Measurements from ENCODE around the gene IRF5. TPM values are rescaled to one million over a fixed set of nuclear protein-coding genes. Genes with fewer than 3 reads are reported as not detected.

IRF5 gene
- total RNA-seq, 2 donors from 2014 or later: 0.31 to 0.53 TPM

DNA sequence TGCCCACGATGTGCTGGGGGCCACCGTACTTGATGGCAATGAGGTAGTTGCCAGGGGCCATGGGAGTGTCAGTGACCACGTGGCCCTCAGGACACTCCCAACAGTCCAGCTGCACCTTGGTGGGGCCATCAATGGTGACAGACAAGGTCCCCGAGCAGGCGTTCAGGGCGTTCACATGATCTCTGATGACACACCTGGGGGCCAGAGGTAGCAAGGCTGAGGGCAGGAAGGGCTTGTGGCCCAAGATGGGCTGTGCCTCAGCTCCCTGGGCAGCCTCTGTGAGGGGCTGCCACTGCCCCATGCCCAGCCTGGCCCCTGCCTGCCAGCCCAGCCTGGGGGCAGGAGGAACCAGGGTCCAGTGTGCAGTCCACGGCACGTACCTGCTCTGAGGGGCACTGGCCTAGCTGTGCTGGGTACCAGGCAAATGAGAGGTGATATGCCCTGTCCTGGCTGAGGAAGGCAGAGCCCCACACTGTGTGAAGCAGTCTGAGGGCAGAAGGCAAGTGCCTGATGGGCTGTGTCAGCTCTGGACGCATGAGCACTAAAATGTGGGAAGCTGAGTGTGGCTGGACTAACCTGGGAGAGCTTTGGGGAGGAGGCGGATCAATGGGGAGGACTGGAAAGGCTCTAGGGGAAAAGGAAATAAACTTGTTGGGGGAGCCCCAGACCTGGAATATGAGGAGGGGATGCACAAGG is 23.7 kb upstream of the IRF5 start:
- DNase-seq: peak; percentile 38
- Histone ChIP-seq H3K4me1 (ENCODE audit: control insufficient read depth, insufficient read depth, low read length) (peaks cover 7% of the 10 kb centered on the region), H3K9ac (ENCODE audit: extremely low read depth, low read length, poor library complexity, severe bottlenecking) (no peak overlapping the region), H3K27me3 (ENCODE audit: control insufficient read depth, insufficient read depth, low read length, poor library complexity, severe bottlenecking) (peaks cover 2% of the 10 kb centered on the region), H3K27ac (ENCODE audit: low read depth, low read length) (no peak overlapping the region), H3K9me3 (ENCODE audit: control insufficient read depth, low read length) (no peaks in the 10 kb centered on the region), H3K36me3 (ENCODE audit: control insufficient read depth, insufficient read depth, low read length) (no peaks in the 10 kb centered on the region), H3K4me3 (ENCODE audit: low read length) (no peak overlapping the region)
- H3K9me3 Mint-ChIP-seq: no peaks in the 10 kb centered on the region
- H3K4me1 Mint-ChIP-seq: peaks cover 32% of the 10 kb centered on the region
- no peaks in the 10 kb centered on the region for H3K36me3 Mint-ChIP-seq (ENCODE audit: low read depth)
- no peak overlapping the region for H3K27ac Mint-ChIP-seq
- peaks cover 52% of the 10 kb centered on the region for H3K27me3 Mint-ChIP-seq (ENCODE audit: insufficient read depth)
- 88 to 91% methylated on average over 7 to 10 of the region's 10 CpGs for WGBS, 2 experiments (ENCODE audit: insufficient coverage in 1 of 2, insufficient read length in 1 of 2)
- no peak overlapping the region for H3K4me3 Mint-ChIP-seq
- TF ChIP-seq, protein P1, sequence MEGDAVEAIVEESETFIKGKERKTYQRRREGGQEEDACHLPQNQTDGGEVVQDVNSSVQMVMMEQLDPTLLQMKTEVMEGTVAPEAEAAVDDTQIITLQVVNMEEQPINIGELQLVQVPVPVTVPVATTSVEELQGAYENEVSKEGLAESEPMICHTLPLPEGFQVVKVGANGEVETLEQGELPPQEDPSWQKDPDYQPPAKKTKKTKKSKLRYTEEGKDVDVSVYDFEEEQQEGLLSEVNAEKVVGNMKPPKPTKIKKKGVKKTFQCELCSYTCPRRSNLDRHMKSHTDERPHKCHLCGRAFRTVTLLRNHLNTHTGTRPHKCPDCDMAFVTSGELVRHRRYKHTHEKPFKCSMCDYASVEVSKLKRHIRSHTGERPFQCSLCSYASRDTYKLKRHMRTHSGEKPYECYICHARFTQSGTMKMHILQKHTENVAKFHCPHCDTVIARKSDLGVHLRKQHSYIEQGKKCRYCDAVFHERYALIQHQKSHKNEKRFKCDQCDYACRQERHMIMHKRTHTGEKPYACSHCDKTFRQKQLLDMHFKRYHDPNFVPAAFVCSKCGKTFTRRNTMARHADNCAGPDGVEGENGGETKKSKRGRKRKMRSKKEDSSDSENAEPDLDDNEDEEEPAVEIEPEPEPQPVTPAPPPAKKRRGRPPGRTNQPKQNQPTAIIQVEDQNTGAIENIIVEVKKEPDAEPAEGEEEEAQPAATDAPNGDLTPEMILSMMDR (conservative IDR thresholded peaks at IDR 0.05): no peak

GRCh38 chr7:128914566-128915151 is 23.1 kb upstream of the IRF5 start:
- no peak overlapping the region for H3K4me3 Mint-ChIP-seq
- H3K9ac ChIP-seq (ENCODE audit: extremely low read depth, low read length, poor library complexity, severe bottlenecking): no peak overlapping the region
- H3K36me3 ChIP-seq (ENCODE audit: control insufficient read depth, insufficient read depth, low read length): no peaks in the 10 kb centered on the region
- 81 to 91% methylated on average over 6 to 10 of the region's 11 CpGs for WGBS, 2 experiments (ENCODE audit: insufficient coverage in 1 of 2, insufficient read length in 1 of 2)
- H3K27me3 Mint-ChIP-seq (ENCODE audit: insufficient read depth): peaks cover 52% of the 10 kb centered on the region
- no peak overlapping the region for H3K27ac Mint-ChIP-seq
- peaks cover 6% of the 10 kb centered on the region for H3K27me3 ChIP-seq (ENCODE audit: control insufficient read depth, insufficient read depth, low read length, poor library complexity, severe bottlenecking)
- DNase-seq: peak; percentile 74
- peaks cover 7% of the 10 kb centered on the region for H3K4me1 ChIP-seq (ENCODE audit: control insufficient read depth, insufficient read depth, low read length)
- no peaks in the 10 kb centered on the region for H3K36me3 Mint-ChIP-seq (ENCODE audit: low read depth)
- no peak overlapping the region for H3K4me3 ChIP-seq (ENCODE audit: low read length)
- no peaks in the 10 kb centered on the region for H3K9me3 ChIP-seq (ENCODE audit: control insufficient read depth, low read length)
- TF ChIP-seq, protein P1 (conservative IDR thresholded peaks at IDR 0.05): peak; percentile 34
- H3K9me3 Mint-ChIP-seq: no peaks in the 10 kb centered on the region
- H3K27ac ChIP-seq (ENCODE audit: low read depth, low read length): no peak overlapping the region
- H3K4me1 Mint-ChIP-seq: peaks cover 27% of the 10 kb centered on the region

- Histone ChIP-seq H3K36me3 (ENCODE audit: control insufficient read depth, insufficient read depth, low read length) (no peaks in the 10 kb centered on the region), H3K27ac (ENCODE audit: low read depth, low read length) (no peak overlapping the region), H3K4me3 (ENCODE audit: low read length) (no peak overlapping the region), H3K27me3 (ENCODE audit: control insufficient read depth, insufficient read depth, low read length, poor library complexity, severe bottlenecking) (peaks cover 11% of the 10 kb centered on the region), H3K9me3 (ENCODE audit: control insufficient read depth, low read length) (no peaks in the 10 kb centered on the region), H3K4me1 (ENCODE audit: control insufficient read depth, insufficient read depth, low read length) (peaks cover 9% of the 10 kb centered on the region), H3K9ac (ENCODE audit: extremely low read depth, low read length, poor library complexity, severe bottlenecking) (no peak overlapping the region)
- Mint-ChIP-seq H3K36me3 (ENCODE audit: low read depth) (no peaks in the 10 kb centered on the region), H3K4me3 (peak overlapping the region; percentile 45), H3K4me1 (peaks cover 27% of the 10 kb centered on the region), H3K27ac (no peak overlapping the region), H3K9me3 (no peaks in the 10 kb centered on the region), H3K27me3 (ENCODE audit: insufficient read depth) (peaks cover 58% of the 10 kb centered on the region)
- 76 to 89% methylated on average over 21 to 34 of the region's 34 CpGs for WGBS, 2 experiments (ENCODE audit: insufficient coverage in 1 of 2, insufficient read length in 1 of 2)
- TF ChIP-seq, protein P1 (conservative IDR thresholded peaks at IDR 0.05): no peak
- peak; percentile 53 for DNase-seq
Measured at GRCh38 chr7:128915271-128915819, 22.4 kb upstream of the IRF5 start.

Measured in endodermal cell (in vitro differentiated cells).